ENCODE results near the gene PIGT. TPM values are rescaled to one million over a fixed set of nuclear protein-coding genes. Genes with fewer than 3 reads are reported as not detected.
A peak's percentile ranks its signal among the peaks of the same experiment; 100 is the strongest.
"Not testable (repeated sequence)": the region's sequence is repeated elsewhere in the genome, so short reads cannot be mapped to it uniquely, and the experiment has no call there.

The PIGT gene
- total RNA-seq, 1 experiment from 2014 or later = 259 TPM

DNA sequence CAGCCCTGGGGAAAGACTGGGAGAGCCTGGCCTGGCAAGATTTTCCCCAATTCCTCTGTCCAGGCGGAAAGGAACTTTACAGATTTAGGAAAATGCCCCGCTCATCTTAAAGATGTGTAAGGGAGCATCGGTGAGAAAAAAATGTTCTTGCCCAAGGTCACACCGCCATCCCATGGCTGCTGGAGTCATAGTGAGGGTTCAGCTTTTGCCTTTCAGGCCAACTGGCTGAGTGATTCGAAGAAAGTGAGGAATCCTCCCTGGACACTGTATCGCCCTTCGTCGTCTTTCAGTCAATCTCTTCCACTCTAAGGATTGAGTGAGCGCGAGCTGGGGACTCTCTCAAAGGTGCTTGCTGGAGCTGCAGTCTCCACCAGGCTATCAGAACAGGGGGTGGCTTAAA, 55.0 kb downstream of the PIGT start:
- no peak overlapping the region for H3K27ac Mint-ChIP-seq (ENCODE audit: unreplicated experiment)
- Histone ChIP-seq H3K4me3 (ENCODE audit: low read depth, low read length) (peak overlapping the region; percentile 44), H3K27me3 (replicated peaks; ENCODE audit: control insufficient read depth, insufficient read depth, low read length) (peaks cover 9% of the 10 kb centered on the region), H3K4me1 (peaks cover 18% of the 10 kb centered on the region; the same call in 1 of the 2 replicates), H3K36me3 (ENCODE audit: control insufficient read depth, insufficient read depth, low read length) (no peaks in the 10 kb centered on the region), H3K9me3 (no peaks in the 10 kb centered on the region)
- peak overlapping the region; percentile 77 for H3K4me3 Mint-ChIP-seq (ENCODE audit: unreplicated experiment)
- CTCF ChIA-PET = interaction anchor here (0.6 to 2.8 kb wide), 8 partner anchors 15 to 300 kb away, joined by 3 to 15 read pairs (median 6); no protein-coding TSS in a partner anchor
- intact Hi-C loops (cut with micrococcal nuclease; ENCODE audit: unreplicated experiment) = loop anchor here (1.0 to 2.0 kb wide), 2 partner anchors 34 to 152 kb away; no protein-coding TSS in a partner anchor
- peaks cover 15% of the 10 kb centered on the region for H3K27me3 Mint-ChIP-seq (ENCODE audit: insufficient read depth, unreplicated experiment)
- POLR2A ChIA-PET = no interaction called here
- H3K9me3 Mint-ChIP-seq (ENCODE audit: unreplicated experiment) = no peaks in the 10 kb centered on the region
- no peaks in the 10 kb centered on the region for H3K36me3 Mint-ChIP-seq (ENCODE audit: insufficient read depth, unreplicated experiment)
- no TSS peak for BruUV-seq (replicated peaks)
- DNase-seq = peak in 1 of 2 experiments; percentile 65
- peaks cover 8% of the 10 kb centered on the region for H3K4me1 Mint-ChIP-seq (ENCODE audit: low read depth, unreplicated experiment)
- TF ChIP-seq CTCF (IDR thresholded peaks at IDR 0.05; ENCODE audit: insufficient read depth in 1 of 2, low read depth in 1 of 2, low read length in 1 of 2, severe bottlenecking in 1 of 2, unreplicated experiment in 1 of 2) = peak in 1 of 2 experiments; percentile 46

GRCh38 chr20:45472286-45472685, 56.3 kb downstream of the PIGT start:
- H3K9me3 ChIP-seq; CTCF ChIA-PET; BruUV-seq (replicated peaks); H3K4me1 Mint-ChIP-seq (ENCODE audit: low read depth, unreplicated experiment); H3K4me3 Mint-ChIP-seq (ENCODE audit: unreplicated experiment); POLR2A ChIA-PET; H3K36me3 ChIP-seq (ENCODE audit: control insufficient read depth, insufficient read depth, low read length); H3K27me3 ChIP-seq (replicated peaks; ENCODE audit: control insufficient read depth, insufficient read depth, low read length); H3K36me3 Mint-ChIP-seq (ENCODE audit: insufficient read depth, unreplicated experiment); H3K9me3 Mint-ChIP-seq (ENCODE audit: unreplicated experiment); DNase-seq; H3K4me3 ChIP-seq (ENCODE audit: low read depth, low read length); intact Hi-C loops (cut with micrococcal nuclease; ENCODE audit: unreplicated experiment); H3K27ac Mint-ChIP-seq (ENCODE audit: unreplicated experiment): not testable (repeated sequence)
- peaks cover 18% of the 10 kb centered on the region; the same call in 1 of the 2 replicates for H3K4me1 ChIP-seq
- peaks cover 15% of the 10 kb centered on the region for H3K27me3 Mint-ChIP-seq (ENCODE audit: insufficient read depth, unreplicated experiment)

Small RNA genes lying within 50 kb of the gene (microRNA-seq; reads per million reads assigned to microRNA genes)
- 1.5 reads per million for gene MIR6812

Other genes with a start within 250 kb of the PIGT start
- 3.7 and 6.8 TPM in 2 replicates for gene PI3, start 241.2 kb upstream of the PIGT start, total RNA-seq (2022)
- not detected in 2 replicates for gene SEMG1, start 209.1 kb upstream of the PIGT start, total RNA-seq (2022)
- not detected in 2 replicates for gene SEMG2, start 194.8 kb upstream of the PIGT start, total RNA-seq (2022)
- 3.0 TPM in 2 replicates for gene SLPI, start 161.6 kb upstream of the PIGT start, total RNA-seq (2022)
- not detected in 2 replicates for gene RBPJL, start 109.3 kb upstream of the PIGT start, total RNA-seq (2022)
- gene MATN4, start 107.8 kb upstream of the PIGT start, total RNA-seq (2022) = not detected in 2 replicates
- gene SDC4, start 67.7 kb upstream of the PIGT start, total RNA-seq (2022) = 227 and 242 TPM in 2 replicates
- gene SYS1, start 53.0 kb upstream of the PIGT start, total RNA-seq (2022) = 62.1 and 67.1 TPM in 2 replicates
- not detected in 2 replicates for gene TP53TG5, start 37.8 kb upstream of the PIGT start, total RNA-seq (2022)
- gene DBNDD2, start 7.9 kb upstream of the PIGT start, total RNA-seq (2022) = 71.0 and 74.3 TPM in 2 replicates
- gene WFDC2, start 53.6 kb downstream of the PIGT start, total RNA-seq (2022) = 14.3 and 16.9 TPM in 2 replicates
- not detected in 2 replicates for gene SPINT3, start 99.5 kb downstream of the PIGT start, total RNA-seq (2022)
- not detected in 2 replicates for gene WFDC6, start 123.3 kb downstream of the PIGT start, total RNA-seq (2022)
- not detected in 2 replicates for gene EPPIN, start 131.3 kb downstream of the PIGT start, total RNA-seq (2022)
- gene WFDC8, start 163.1 kb downstream of the PIGT start, total RNA-seq (2022) = not detected in 2 replicates
- not detected in 2 replicates for gene WFDC10A, start 213.6 kb downstream of the PIGT start, total RNA-seq (2022)
- not detected in 2 replicates for gene WFDC9, start 215.1 kb downstream of the PIGT start, total RNA-seq (2022)

All from Caco-2 (cell line).